Neural crest cell (in vitro differentiated cells): ENCODE measurements around the gene S100PBP. TPM values are rescaled to one million over a fixed set of nuclear protein-coding genes. Genes with fewer than 3 reads are reported as not detected.

Experiments used
- DNase-seq: peaks from one replicate; pipeline ENCODE4 v3.0.0; 2021; ENCODE audit warnings: low read depth, mixed read lengths, low spot score
- H3K27ac Mint-ChIP-seq: one replicate; pipeline ENCODE4 v1.8.0; 2021; ENCODE audit warnings: mild to moderate bottlenecking, mixed read lengths; ENCODE audit not compliant: unreplicated experiment
- H3K27me3 Mint-ChIP-seq: 2 replicates; pipeline ENCODE4 v1.8.0; 2021; ENCODE audit warnings: low read depth, mild to moderate bottlenecking, mixed read lengths
- H3K36me3 Mint-ChIP-seq: 2 replicates; pipeline ENCODE4 v1.8.0; 2021; ENCODE audit warnings: low read depth, mild to moderate bottlenecking, mixed read lengths
- H3K4me1 Mint-ChIP-seq: 2 replicates; pipeline ENCODE4 v1.8.0; 2021; ENCODE audit warnings: mixed read lengths
- H3K4me3 Mint-ChIP-seq: one replicate; pipeline ENCODE4 v1.8.0; 2021; ENCODE audit warnings: mild to moderate bottlenecking, mixed read lengths
- H3K9me3 Mint-ChIP-seq: 2 replicates; pipeline ENCODE4 v1.8.0; 2021; ENCODE audit warnings: mixed read lengths
- CTCF ChIP-seq: fragments of 200-600 bp; sonication (generic); conservative IDR thresholded peaks from 2 replicates; pipeline ENCODE4 v1.5.0; 2021; ENCODE audit warnings: antibody characterized with exemption, mild to moderate bottlenecking
- total RNA-seq: library from RNA; stranded (reverse); gene quantifications from 2 replicates; pipeline ENCODE4 v1.2.1, GENCODE V29; 2021

S100PBP gene
- total RNA-seq, 1 donor from 2014 or later, result 55.0 TPM

- Mint-ChIP-seq H3K4me3 (peak overlapping the region; percentile 95), H3K27me3 (no peaks in the 10 kb centered on the region), H3K4me1 (peaks cover 41% of the 10 kb centered on the region), H3K36me3 (peaks cover 9% of the 10 kb centered on the region), H3K27ac (peak overlapping the region; percentile 99), H3K9me3 (no peaks in the 10 kb centered on the region)
- no peak for TF ChIP-seq CTCF
- DNase-seq, result peak; percentile 1
Observed at GRCh38 chr1:32816676-32817158, 736 bp upstream of the S100PBP start.

GRCh38 chr1:32817815-32818786 lies 648 bp downstream of the S100PBP start:
- peak overlapping the region; percentile 92 for H3K27ac Mint-ChIP-seq
- TF ChIP-seq CTCF, result no peak
- no peaks in the 10 kb centered on the region for H3K27me3 Mint-ChIP-seq
- H3K4me1 Mint-ChIP-seq, result peaks cover 41% of the 10 kb centered on the region
- peaks cover 9% of the 10 kb centered on the region for H3K36me3 Mint-ChIP-seq
- H3K9me3 Mint-ChIP-seq, result no peaks in the 10 kb centered on the region
- peak overlapping the region; percentile 95 for H3K4me3 Mint-ChIP-seq
- DNase-seq, result peak; percentile 61

GRCh38 chr1:32818804-32819541 lies 1.5 kb downstream of the S100PBP start:
- TF ChIP-seq CTCF, result no peak
- no peaks in the 10 kb centered on the region for H3K27me3 Mint-ChIP-seq
- no peak for DNase-seq
- H3K36me3 Mint-ChIP-seq, result peaks cover 4% of the 10 kb centered on the region
- H3K4me1 Mint-ChIP-seq, result peaks cover 34% of the 10 kb centered on the region
- H3K9me3 Mint-ChIP-seq, result no peaks in the 10 kb centered on the region
- peak overlapping the region; percentile 95 for H3K4me3 Mint-ChIP-seq
- H3K27ac Mint-ChIP-seq, result peak overlapping the region; percentile 92

DNA sequence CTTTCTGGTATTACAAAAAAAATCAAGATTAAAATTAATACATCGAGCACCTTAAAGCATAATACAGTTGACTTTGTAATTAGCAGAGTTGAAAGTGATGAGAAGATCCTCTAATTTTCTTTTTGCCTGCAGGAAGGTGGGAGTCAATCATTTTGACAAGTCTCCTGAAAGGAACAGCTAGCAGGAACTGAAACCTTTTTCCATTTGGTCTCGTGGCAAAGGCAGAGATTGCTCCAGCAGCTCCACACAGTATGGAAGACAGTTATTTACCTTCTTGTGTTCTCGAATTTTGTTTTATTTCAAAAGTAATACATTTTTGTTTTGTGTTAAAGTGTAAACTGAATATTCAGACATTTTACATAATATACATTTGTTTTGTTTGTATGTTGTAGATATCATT lies 7.7 kb downstream of the S100PBP start:
- Mint-ChIP-seq H3K9me3 (no peaks in the 10 kb centered on the region), H3K27ac (no peak overlapping the region), H3K4me1 (peaks cover 4% of the 10 kb centered on the region), H3K4me3 (no peak overlapping the region), H3K36me3 (peaks cover 11% of the 10 kb centered on the region), H3K27me3 (no peaks in the 10 kb centered on the region)
- DNase-seq, result no peak
- no peak for TF ChIP-seq CTCF

DNA sequence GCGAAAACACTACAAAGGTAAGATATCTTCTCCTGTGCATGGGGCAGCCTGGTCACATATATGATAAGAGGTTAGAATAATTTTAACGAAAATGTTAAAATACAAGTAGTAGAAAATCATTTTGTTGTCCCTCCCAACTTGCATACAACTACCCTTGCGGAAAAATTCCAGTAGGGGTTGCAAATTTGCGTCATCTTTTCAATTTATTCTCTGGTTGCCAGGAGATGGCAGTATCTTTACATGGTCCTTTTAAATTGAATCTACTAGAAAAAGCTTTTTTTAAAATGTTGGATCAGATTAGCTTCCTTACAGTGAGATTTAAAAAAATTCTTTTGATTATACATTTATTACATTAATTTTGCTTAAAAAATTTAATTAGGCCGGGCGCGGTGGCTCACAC lies 10.9 kb downstream of the S100PBP start:
- Mint-ChIP-seq H3K9me3 (no peaks in the 10 kb centered on the region), H3K36me3 (peaks cover 11% of the 10 kb centered on the region)

More for the DNA sequence above, 10.9 kb downstream of the S100PBP start:
- peak; percentile 56 for TF ChIP-seq CTCF
- no peak for DNase-seq
- no peaks in the 10 kb centered on the region for H3K4me1 Mint-ChIP-seq
- H3K27me3 Mint-ChIP-seq, result no peaks in the 10 kb centered on the region
- no peak overlapping the region for H3K27ac Mint-ChIP-seq
- no peak overlapping the region for H3K4me3 Mint-ChIP-seq
